Calu3 (cell line): ENCODE measurements around the gene RNF208. TPM values are rescaled to one million over a fixed set of nuclear protein-coding genes. Genes with fewer than 3 reads are reported as not detected.

Experiments used
- BruUV-seq: library from RNA; stranded (reverse); fragments of 400-500 nt; replicated peaks from 2 replicates; lab custom pipeline; 2021; lab: Mats Ljungman, UMichigan
- CTCF ChIA-PET: fragments of 300-600 bp; sonication (Branson Sonifier 250); formaldehyde crosslinking; loops from one replicate; lab custom pipeline; 2022; ENCODE audit warnings: antibody characterized with exemption; lab: Charles Lee
- DNase-seq: peaks from one replicate; pipeline ENCODE4 v3.0.0; 2022
- H3K27ac Mint-ChIP-seq: one replicate; pipeline ENCODE4 v1.8.0; 2022; ENCODE audit warnings: mixed read lengths; ENCODE audit not compliant: unreplicated experiment
- H3K27me3 Mint-ChIP-seq: one replicate; pipeline ENCODE4 v1.8.0; 2022; ENCODE audit warnings: mixed read lengths; ENCODE audit not compliant: unreplicated experiment
- H3K36me3 Mint-ChIP-seq: one replicate; pipeline ENCODE4 v1.8.0; 2022; ENCODE audit warnings: mild to moderate bottlenecking, moderate library complexity, mixed read lengths; ENCODE audit not compliant: insufficient read depth, unreplicated experiment
- H3K4me1 Mint-ChIP-seq: one replicate; pipeline ENCODE4 v1.8.0; 2022; ENCODE audit warnings: mild to moderate bottlenecking, low read depth, mixed read lengths; ENCODE audit not compliant: unreplicated experiment
- H3K4me3 Mint-ChIP-seq: one replicate; pipeline ENCODE4 v1.8.0; 2022; ENCODE audit warnings: mild to moderate bottlenecking, low read depth, moderate library complexity, mixed read lengths; ENCODE audit not compliant: unreplicated experiment
- H3K9me3 Mint-ChIP-seq: one replicate; pipeline ENCODE4 v1.8.0; 2022; ENCODE audit warnings: low read depth, mixed read lengths; ENCODE audit not compliant: unreplicated experiment
- CTCF ChIP-seq: fragments of 200-600 bp; IDR thresholded peaks from one replicate; pipeline ENCODE4 v1.8.0; 2022; ENCODE audit warnings: antibody characterized with exemption; ENCODE audit not compliant: unreplicated experiment
- intact Hi-C: fragments of 100-400 bp; cut with micrococcal nuclease; formaldehyde crosslinking; loops from one replicate; pipeline ENCODE4 v1.10.0; 2022; ENCODE audit not compliant: unreplicated experiment
- total RNA-seq: library from RNA; stranded (reverse); gene quantifications from 2 replicates; pipeline ENCODE4 v1.2.3, GENCODE V29; 2022

RNF208 gene
- total RNA-seq, 1 experiment from 2014 or later = 10.1 TPM

- peaks cover 19% of the 10 kb centered on the region for H3K4me1 Mint-ChIP-seq
- DNase-seq = no peak
- peaks cover 21% of the 10 kb centered on the region for H3K36me3 Mint-ChIP-seq
- BruUV-seq = no TSS peak
- no peaks in the 10 kb centered on the region for H3K9me3 Mint-ChIP-seq
- H3K4me3 Mint-ChIP-seq = no peak overlapping the region
- intact Hi-C loops = loop anchor here (5.0 kb wide), 1 partner anchor 51 kb away; no protein-coding TSS in a partner anchor
- no peak overlapping the region for H3K27ac Mint-ChIP-seq
- TF ChIP-seq CTCF = no peak
- no peaks in the 10 kb centered on the region for H3K27me3 Mint-ChIP-seq
- CTCF ChIA-PET = interaction anchor here (0.6 to 2.4 kb wide), 3 partner anchors 8 to 39 kb away, joined by 3 to 7 read pairs (median 3); no protein-coding TSS in a partner anchor
Observed at GRCh38 chr9:137228506-137228967, 6.5 kb upstream of the RNF208 start.

GRCh38 chr9:137227853-137228505, 5.9 kb upstream of the RNF208 start:
- CTCF ChIA-PET = interaction anchor here (0.6 to 2.4 kb wide), 11 partner anchors 9 to 108 kb away, joined by 3 to 11 read pairs (median 4); partner anchors contain the start of genes ANAPC2 and SSNA1
- Mint-ChIP-seq H3K4me3 (peak overlapping the region; percentile 72), H3K4me1 (peaks cover 19% of the 10 kb centered on the region), H3K27me3 (no peaks in the 10 kb centered on the region), H3K9me3 (no peaks in the 10 kb centered on the region), H3K27ac (peak overlapping the region; percentile 95), H3K36me3 (peaks cover 27% of the 10 kb centered on the region)
- intact Hi-C loops = loop anchor here (2.0 to 5.0 kb wide), 2 partner anchors 51 to 111 kb away; no protein-coding TSS in a partner anchor
- no TSS peak for BruUV-seq
- TF ChIP-seq CTCF = no peak
- DNase-seq = no peak

- intact Hi-C loops = loop anchor here (2.0 to 5.0 kb wide), 2 partner anchors 50 to 110 kb away; no protein-coding TSS in a partner anchor
- no TSS peak for BruUV-seq
- peak; percentile 77 for TF ChIP-seq CTCF
- Mint-ChIP-seq H3K9me3 (no peaks in the 10 kb centered on the region), H3K27me3 (no peaks in the 10 kb centered on the region), H3K36me3 (peaks cover 30% of the 10 kb centered on the region), H3K27ac (peak within 1 kb of the TSS; percentile 95), H3K4me3 (peak within 1 kb of the TSS; percentile 72), H3K4me1 (peaks cover 19% of the 10 kb centered on the region)
- CTCF ChIA-PET = interaction anchor here (0.5 to 2.4 kb wide), 13 partner anchors 9 to 107 kb away, joined by 3 to 11 read pairs (median 4); partner anchors contain the start of genes ANAPC2 and SSNA1
- peak; percentile 92 for DNase-seq
Observed at GRCh38 chr9:137227054-137227852, 5.2 kb upstream of the RNF208 start, which contains the start of gene RNF224. RNF224 (plus strand) TSS chr9:137227502; CDS start chr9:137228336, 834 bp downstream.
